SK-N-SH (cell line): ENCODE measurements around the gene CDC73. TPM values are rescaled to one million over a fixed set of nuclear protein-coding genes. Genes with fewer than 3 reads are reported as not detected.

ENCODE experiments used
- CTCF ChIA-PET: fragments of 300-600, 350-600 bp; formaldehyde crosslinking; extraction: SDS; loops from one replicate; lab custom pipeline; 2021; lab: Yijun Ruan, JAX
- POLR2A ChIA-PET: fragments of 350-600 bp; sonication (Branson Sonifier 250); formaldehyde crosslinking; extraction: SDS; loops from one replicate; lab custom pipeline; 2020; ENCODE audit warnings: antibody characterized with exemption, inconsistent platforms; lab: Yijun Ruan, JAX
- DNase-seq: peaks from one replicate; pipeline ENCODE4 v3.0.0; 2012
- H2AFZ ChIP-seq: fragments of 200-600 bp; sonication (generic); 2 replicates; pipeline ENCODE4 v1.8.1; 2016; ENCODE audit warnings: antibody characterized with exemption, mild to moderate bottlenecking, low read depth
- H3F3A ChIP-seq: fragments of 200-600 bp; sonication (generic); replicated peaks from 2 replicates; pipeline ENCODE3; 2016; ENCODE audit warnings: antibody characterized with exemption, mild to moderate bottlenecking; ENCODE audit not compliant: insufficient read depth
- H3K27ac ChIP-seq, 2 experiments: fragments of 200-500 bp in 1 of 2; fragments of 200-600 bp in 1 of 2; sonication (Bioruptor generic) in 1 of 2; sonication (generic), shearing (Covaris generic) in 1 of 2; 2 replicates each; pipeline versions ENCODE4 v1.5.1 to v1.6.1; 2014 to 2016; ENCODE audit warnings: low read depth in 2 of 2, inconsistent platforms in 1 of 2, low read length in 1 of 2, mild to moderate bottlenecking in 1 of 2, mixed read lengths in 1 of 2
- H3K27me3 ChIP-seq: fragments of 200-600 bp; sonication (generic), shearing (Covaris generic); 2 replicates; pipeline ENCODE4 v1.6.1; 2016; ENCODE audit warnings: mixed run types; ENCODE audit not compliant: insufficient read depth
- H3K36me3 ChIP-seq, 2 experiments: fragments of 200-500 bp in 1 of 2; fragments of 200-600 bp in 1 of 2; sonication (Bioruptor generic) in 1 of 2; sonication (generic) in 1 of 2; replicated peaks in 1 of 2; 2 replicates each; pipeline versions ENCODE3 to v1.5.1; 2014 to 2016; ENCODE audit warnings: low read length in 1 of 2, mild to moderate bottlenecking in 1 of 2; ENCODE audit not compliant: insufficient read depth in 2 of 2, control insufficient read depth in 1 of 2
- H3K4me1 ChIP-seq, 2 experiments: fragments of 200-500 bp in 1 of 2; fragments of 200-600 bp in 1 of 2; sonication (Bioruptor generic) in 1 of 2; sonication (generic), shearing (Covaris generic) in 1 of 2; 2 replicates each; pipeline versions ENCODE4 v1.5.1 to v1.6.1; 2014 to 2016; ENCODE audit warnings: low read depth in 1 of 2, low read length in 1 of 2, mixed run types in 1 of 2; ENCODE audit not compliant: insufficient read depth in 2 of 2, control insufficient read depth in 1 of 2
- H3K4me2 ChIP-seq: fragments of 200-600 bp; sonication (generic), shearing (Covaris generic); 2 replicates; pipeline ENCODE4 v1.6.1; 2017; ENCODE audit warnings: mixed run types
- H3K4me3 ChIP-seq, 2 experiments: fragments of 200-500 bp in 1 of 2; fragments of 200-600 bp in 1 of 2; sonication (Bioruptor generic) in 1 of 2; sonication (generic), shearing (Covaris generic) in 1 of 2; 2 replicates each; pipeline versions ENCODE4 v1.5.1 to v1.8.1; 2014 to 2016; ENCODE audit warnings: low read depth in 2 of 2, inconsistent platforms in 1 of 2, low read length in 1 of 2, mild to moderate bottlenecking in 1 of 2, mixed read lengths in 1 of 2, moderate library complexity in 1 of 2
- H3K79me2 ChIP-seq: fragments of 200-600 bp; sonication (generic); 2 replicates; pipeline ENCODE4 v1.8.1; 2017; ENCODE audit warnings: mild to moderate bottlenecking; ENCODE audit not compliant: insufficient read depth
- H3K9ac ChIP-seq: fragments of 200-600 bp; sonication (generic); 2 replicates; pipeline ENCODE4 v1.6.1; 2017; ENCODE audit warnings: mixed run types
- H3K9me2 ChIP-seq: fragments of 200-600 bp; sonication (generic); 2 replicates; pipeline ENCODE4 v1.6.1; 2017; ENCODE audit warnings: mixed run types
- H3K9me3 ChIP-seq: fragments of 200-600 bp; sonication (generic); 2 replicates; pipeline ENCODE4 v1.6.1; 2017; ENCODE audit warnings: mixed run types, mild to moderate bottlenecking, moderate library complexity
- H4K20me1 ChIP-seq: fragments of 200-600 bp; sonication (generic); 2 replicates; pipeline ENCODE4 v1.6.1; 2017; ENCODE audit warnings: mild to moderate bottlenecking, mixed run types; ENCODE audit not compliant: insufficient read depth
- CHD2 ChIP-seq: fragments of 150-350 bp; IDR thresholded peaks from 2 replicates; pipeline ENCODE4 v1.6.1; 2018; ENCODE audit warnings: low read length; ENCODE audit not compliant: partially characterized antibody
- EP300 ChIP-seq, 2 experiments: IDR thresholded peaks; 2 replicates each; pipeline versions ENCODE4 v1.4.0 to v1.6.1; 2012; ENCODE audit warnings: borderline replicate concordance in 1 of 2, low read depth in 1 of 2, low read length in 1 of 2
- EZH2phosphoT487 ChIP-seq: fragments of 200-600 bp; sonication (generic); IDR thresholded peaks from 2 replicates; pipeline ENCODE4 v1.6.1; 2017; ENCODE audit warnings: low read depth, mixed run types, mild to moderate bottlenecking, antibody characterized with exemption, moderate library complexity, borderline replicate concordance
- FOSL2 ChIP-seq: IDR thresholded peaks from 2 replicates; pipeline ENCODE4 v1.4.0; 2012; ENCODE audit warnings: low read depth, mild to moderate bottlenecking, moderate library complexity, borderline replicate concordance
- FOXJ3 ChIP-seq: sonication (generic); formaldehyde crosslinking; IDR thresholded peaks from 2 replicates; pipeline ENCODE4 v1.5.1; 2020; ENCODE audit warnings: mild to moderate bottlenecking, missing genetic modification reagents
- GABPA ChIP-seq: IDR thresholded peaks from 2 replicates; pipeline ENCODE4 v1.4.0; 2012; ENCODE audit warnings: low read depth, mild to moderate bottlenecking
- JUND ChIP-seq: IDR thresholded peaks from 2 replicates; pipeline ENCODE4 v1.4.0; 2012
- NRF1 ChIP-seq: IDR thresholded peaks from 2 replicates; pipeline ENCODE4 v1.6.1; 2012; ENCODE audit warnings: low read depth, mild to moderate bottlenecking, low read length
- REST ChIP-seq: IDR thresholded peaks from 2 replicates; pipeline ENCODE4 v1.6.1; 2012; ENCODE audit warnings: mild to moderate bottlenecking, low read depth, low read length, moderate library complexity
- SMC3 ChIP-seq: IDR thresholded peaks from 2 replicates; pipeline ENCODE4 v1.6.1; 2012; ENCODE audit warnings: low read depth, low read length, improper control_type of control experiment
- TAF1 ChIP-seq: IDR thresholded peaks from 2 replicates; pipeline ENCODE4 v1.6.1; 2012; ENCODE audit warnings: low read depth, mild to moderate bottlenecking, low read length, moderate library complexity, borderline replicate concordance
- TCF12 ChIP-seq: IDR thresholded peaks from 2 replicates; pipeline ENCODE4 v1.4.0; 2012
- USF1 ChIP-seq: IDR thresholded peaks from 2 replicates; pipeline ENCODE4 v1.4.0; 2012; ENCODE audit warnings: low read depth, borderline replicate concordance
- WGBS: methylation state at CpG from one replicate; pipeline ENCODE4 v1.1.6; 2017; ENCODE audit warnings: low lambda C conversion rate; 5-methylcytosine and 5-hydroxymethylcytosine counted together
- polyA plus RNA-seq, 3 experiments: library from polyadenylated mRNA; depleted of rRNA; stranded (reverse); fragments of >200 nt; gene quantifications; 2 replicates each; pipeline ENCODE4 v1.2.3, GENCODE V29; 2012
- TF ChIP-seq, protein P1 (sequence below): fragments of 150-350 bp; IDR thresholded peaks from 2 replicates; pipeline ENCODE4 v1.6.1; 2017; ENCODE audit warnings: antibody characterized with exemption, low read length, low read depth, borderline replicate concordance
- TF ChIP-seq, protein P2 (sequence below): IDR thresholded peaks from 2 replicates; pipeline ENCODE4 v1.4.0; 2012; ENCODE audit warnings: low read depth, borderline replicate concordance
- TF ChIP-seq, protein P3 (sequence below): fragments of 200-600 bp; sonication (generic); IDR thresholded peaks from 2 replicates; pipeline ENCODE4 v1.6.1; 2017; ENCODE audit warnings: antibody characterized with exemption, mild to moderate bottlenecking, moderate library complexity

The CDC73 gene
- polyA plus RNA-seq, 1 of the 3 experiments (the other 2 are of a cell fraction) = 13.4 TPM

GRCh38 chr1:193108471-193108870, 13.4 kb upstream of the CDC73 start:
- H3K27me3 ChIP-seq = no peaks in the 10 kb centered on the region
- CTCF ChIA-PET = interaction anchor here (5.8 kb wide), 1 partner anchor 13 kb away, joined by 35 read pairs; the partner anchor contains the start of gene CDC73
- H3K4me1 ChIP-seq = peaks cover 10 to 17% of the 10 kb centered on the region in 2 experiments; a peak in 3 of 4 replicates
- no peaks in the 10 kb centered on the region; the same call in 1 of the 2 replicates for H4K20me1 ChIP-seq
- no peaks in the 10 kb centered on the region for H3K36me3 ChIP-seq
- H3K4me3 ChIP-seq = no peak overlapping the region
- POLR2A ChIA-PET = no interaction called here
- no peak overlapping the region for H2AFZ ChIP-seq
- TF ChIP-seq TAF1 = no peak
- no peak for TF ChIP-seq EZH2phosphoT487
- no peak for TF ChIP-seq TCF12
- TF ChIP-seq JUND = no peak
- TF ChIP-seq SMC3 = no peak
- TF ChIP-seq, protein P1, sequence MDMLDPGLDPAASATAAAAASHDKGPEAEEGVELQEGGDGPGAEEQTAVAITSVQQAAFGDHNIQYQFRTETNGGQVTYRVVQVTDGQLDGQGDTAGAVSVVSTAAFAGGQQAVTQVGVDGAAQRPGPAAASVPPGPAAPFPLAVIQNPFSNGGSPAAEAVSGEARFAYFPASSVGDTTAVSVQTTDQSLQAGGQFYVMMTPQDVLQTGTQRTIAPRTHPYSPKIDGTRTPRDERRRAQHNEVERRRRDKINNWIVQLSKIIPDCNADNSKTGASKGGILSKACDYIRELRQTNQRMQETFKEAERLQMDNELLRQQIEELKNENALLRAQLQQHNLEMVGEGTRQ = no peak
- no peak for TF ChIP-seq CHD2
- no peak for TF ChIP-seq FOXJ3
- TF ChIP-seq FOSL2 = no peak
- TF ChIP-seq NRF1 = no peak
- no peak for TF ChIP-seq EP300 (IDR thresholded peaks at IDR 0.05; ENCODE audit: borderline replicate concordance in 1 of 2, low read depth in 1 of 2, low read length in 1 of 2)
- TF ChIP-seq REST = no peak
- TF ChIP-seq, protein P2, sequence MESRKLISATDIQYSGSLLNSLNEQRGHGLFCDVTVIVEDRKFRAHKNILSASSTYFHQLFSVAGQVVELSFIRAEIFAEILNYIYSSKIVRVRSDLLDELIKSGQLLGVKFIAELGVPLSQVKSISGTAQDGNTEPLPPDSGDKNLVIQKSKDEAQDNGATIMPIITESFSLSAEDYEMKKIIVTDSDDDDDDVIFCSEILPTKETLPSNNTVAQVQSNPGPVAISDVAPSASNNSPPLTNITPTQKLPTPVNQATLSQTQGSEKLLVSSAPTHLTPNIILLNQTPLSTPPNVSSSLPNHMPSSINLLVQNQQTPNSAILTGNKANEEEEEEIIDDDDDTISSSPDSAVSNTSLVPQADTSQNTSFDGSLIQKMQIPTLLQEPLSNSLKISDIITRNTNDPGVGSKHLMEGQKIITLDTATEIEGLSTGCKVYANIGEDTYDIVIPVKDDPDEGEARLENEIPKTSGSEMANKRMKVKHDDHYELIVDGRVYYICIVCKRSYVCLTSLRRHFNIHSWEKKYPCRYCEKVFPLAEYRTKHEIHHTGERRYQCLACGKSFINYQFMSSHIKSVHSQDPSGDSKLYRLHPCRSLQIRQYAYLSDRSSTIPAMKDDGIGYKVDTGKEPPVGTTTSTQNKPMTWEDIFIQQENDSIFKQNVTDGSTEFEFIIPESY = no peak
- TF ChIP-seq GABPA = no peak
- TF ChIP-seq USF1 = no peak
- TF ChIP-seq, protein P3, sequence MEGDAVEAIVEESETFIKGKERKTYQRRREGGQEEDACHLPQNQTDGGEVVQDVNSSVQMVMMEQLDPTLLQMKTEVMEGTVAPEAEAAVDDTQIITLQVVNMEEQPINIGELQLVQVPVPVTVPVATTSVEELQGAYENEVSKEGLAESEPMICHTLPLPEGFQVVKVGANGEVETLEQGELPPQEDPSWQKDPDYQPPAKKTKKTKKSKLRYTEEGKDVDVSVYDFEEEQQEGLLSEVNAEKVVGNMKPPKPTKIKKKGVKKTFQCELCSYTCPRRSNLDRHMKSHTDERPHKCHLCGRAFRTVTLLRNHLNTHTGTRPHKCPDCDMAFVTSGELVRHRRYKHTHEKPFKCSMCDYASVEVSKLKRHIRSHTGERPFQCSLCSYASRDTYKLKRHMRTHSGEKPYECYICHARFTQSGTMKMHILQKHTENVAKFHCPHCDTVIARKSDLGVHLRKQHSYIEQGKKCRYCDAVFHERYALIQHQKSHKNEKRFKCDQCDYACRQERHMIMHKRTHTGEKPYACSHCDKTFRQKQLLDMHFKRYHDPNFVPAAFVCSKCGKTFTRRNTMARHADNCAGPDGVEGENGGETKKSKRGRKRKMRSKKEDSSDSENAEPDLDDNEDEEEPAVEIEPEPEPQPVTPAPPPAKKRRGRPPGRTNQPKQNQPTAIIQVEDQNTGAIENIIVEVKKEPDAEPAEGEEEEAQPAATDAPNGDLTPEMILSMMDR = no peak
- TF ChIP-seq, all 33 proteins: peak for 0
- Histone ChIP-seq H3K9ac (no peak overlapping the region), H3K9me3 (no peaks in the 10 kb centered on the region), H3K9me2 (no peaks in the 10 kb centered on the region), H3K4me2 (no peak overlapping the region), H3K79me2 (peaks cover 10% of the 10 kb centered on the region), H3K27ac (no peak overlapping the region), H3F3A (peaks cover 24% of the 10 kb centered on the region)
- WGBS = 72% methylated on average over 3 of the region's 3 CpGs
- DNase-seq = no peak
